Psoas muscle (tissue), 8 donors: ENCODE data around the gene PLCXD3. TPM values are rescaled to one million over a fixed set of nuclear protein-coding genes. Genes with fewer than 3 reads are reported as not detected.

ENCODE experiments used
- ATAC-seq, 4 donors: fragments of 200-7000 bp; cut with Tn5 transposase; one replicate each; pipeline ENCODE4 v1.9.1; 2020; ENCODE audit warnings: moderate library complexity in 3 of 4, mild to moderate bottlenecking in 2 of 4
- DNase-seq, 2 donors: peaks; one replicate each; pipeline ENCODE4 v3.0.0-alpha.2; 2020
- H3K27ac ChIP-seq: fragments of 200-600 bp; one replicate; pipeline ENCODE4 v1.8.0; 2022
- H3K27me3 ChIP-seq, 3 donors: fragments of 200-600 bp in 1 of 3; one replicate each; pipeline versions ENCODE4 v1.6.1 to v1.8.0; 2013 to 2022; ENCODE audit warnings: low read length in 2 of 3, mild to moderate bottlenecking in 2 of 3, moderate library complexity in 1 of 3; ENCODE audit not compliant: insufficient read depth in 3 of 3
- H3K36me3 ChIP-seq, 2 donors: fragments of 200-600 bp in 1 of 2; one replicate each; pipeline versions ENCODE4 v1.6.1 to v1.8.0; 2013 to 2022; ENCODE audit warnings: low read depth in 1 of 2, mild to moderate bottlenecking in 1 of 2, moderate library complexity in 1 of 2; ENCODE audit not compliant: insufficient read depth in 1 of 2
- H3K4me1 ChIP-seq: fragments of 200-600 bp; one replicate; pipeline ENCODE4 v1.8.0; 2022
- H3K4me3 ChIP-seq: fragments of 200-600 bp; one replicate; pipeline ENCODE4 v1.8.0; 2022; ENCODE audit warnings: mild to moderate bottlenecking
- H3K9me3 ChIP-seq: fragments of 200-600 bp; one replicate; pipeline ENCODE4 v1.8.0; 2022
- CTCF ChIP-seq: fragments of 200-600 bp; IDR thresholded peaks from one replicate; pipeline ENCODE4 v1.8.0; 2022; ENCODE audit warnings: antibody characterized with exemption
- WGBS, 3 donors: extraction: QIAGEN DNeasy Blood & Tissue Kit; methylation state at CpG; one replicate each; pipeline versions ENCODE4 v1.1.6 to v1.1.7; 2013; 5-methylcytosine and 5-hydroxymethylcytosine counted together
- intact Hi-C, 2 donors: fragments of 100-400 bp; cut with DNase I; formaldehyde crosslinking; loops; one replicate each; pipeline versions ENCODE4 v1.11.0 to v1.14.2; 2022
- polyA plus RNA-seq, 3 donors: library from polyadenylated mRNA; stranded (reverse); fragments of 200-250 nt; gene quantifications; one replicate each; pipeline ENCODE4 v1.2.3, GENCODE V29; 2013
- total RNA-seq, 4 donors: library from RNA; stranded (reverse); fragmentation: NEBNext Ultra II Directional in 2 of 4; extraction: Animal tissue kit (Norgen Biotek cat#: 25700) in 2 of 4; gene quantifications; one replicate each; pipeline versions ENCODE4 v1.2.1 to v1.2.4, GENCODE V29; 2021 to 2023
- donor health status: healthy with polysubstance abuse.
- donor health status: DM: no; HTN: no; CAD: no; lungs with moderate emphysema.
- donor health status: Bipolar disorder and iron deficiency.
- donor health status: healthy.
- donor health status: DM: yes; HTN: yes; CAD: no.
- donor health status: DM: no; HTN: no; CAD: no.
- donor health status: DM: no; HTN: no; CAD: no.
- donor health status: DM: yes; HTN: yes; CAD: no.

The PLCXD3 gene
- total and polyA plus RNA-seq, 7 donors: 0.12 to 0.73 (median 0.22) TPM

GRCh38 chr5:41309275-41309674 lies 201.1 kb downstream of the PLCXD3 start:
- DNase-seq: no peak
- Histone ChIP-seq H3K36me3 (no peaks in the 10 kb centered on the region), H3K4me3 (no peak overlapping the region), H3K4me1 (no peaks in the 10 kb centered on the region), H3K27ac (no peak overlapping the region), H3K9me3 (no peaks in the 10 kb centered on the region), H3K27me3 (no peaks in the 10 kb centered on the region)
- TF ChIP-seq CTCF: no peak
- 72 to 80% (median 76%) methylated on average over 2 of the region's 2 CpGs for WGBS, 3 donors
- intact Hi-C loops: no loop called here
- ATAC-seq: no peak

GRCh38 chr5:41306005-41306404 lies 204.4 kb downstream of the PLCXD3 start:
- Histone ChIP-seq H3K4me1 (no peaks in the 10 kb centered on the region), H3K27me3 (no peaks in the 10 kb centered on the region), H3K4me3 (no peak overlapping the region), H3K36me3 (no peaks in the 10 kb centered on the region), H3K27ac (no peak overlapping the region), H3K9me3 (no peaks in the 10 kb centered on the region)
- ATAC-seq: no peak
- no peak for TF ChIP-seq CTCF
- intact Hi-C loops: no loop called here
- WGBS, 3 donors: 95 to 99% (median 97%) methylated on average over 1 of the region's 1 CpG
- DNase-seq: no peak

- Histone ChIP-seq H3K4me3 (no peak overlapping the region), H3K4me1 (no peaks in the 10 kb centered on the region), H3K9me3 (no peaks in the 10 kb centered on the region), H3K27me3 (no peaks in the 10 kb centered on the region), H3K36me3 (no peaks in the 10 kb centered on the region), H3K27ac (no peak overlapping the region)
- ATAC-seq (no peak), DNase-seq (no peak)
- no peak for TF ChIP-seq CTCF
- intact Hi-C loops: no loop called here
- 74 to 82% (median 78%) methylated on average over 2 of the region's 2 CpGs for WGBS, 3 donors
Measured at GRCh38 chr5:41305056-41305455, 205.3 kb downstream of the PLCXD3 start.

- H3K27ac ChIP-seq: no peak overlapping the region
- ATAC-seq (no peak), DNase-seq (no peak)
- 72 to 79% (median 73%) methylated on average over 1 of the region's 1 CpG for WGBS, 3 donors
- H3K9me3 ChIP-seq: no peaks in the 10 kb centered on the region
- H3K4me1 ChIP-seq: no peaks in the 10 kb centered on the region
- no peak for TF ChIP-seq CTCF
- H3K36me3 ChIP-seq: no peaks in the 10 kb centered on the region
- no peak overlapping the region for H3K4me3 ChIP-seq
- peaks cover 0 to 2% (median 0%) of the 10 kb centered on the region in 3 donors for H3K27me3 ChIP-seq
- intact Hi-C loops: no loop called here
Measured at GRCh38 chr5:41296066-41296465, 214.3 kb downstream of the PLCXD3 start.

- no peak for TF ChIP-seq CTCF
- DNase-seq (no peak), ATAC-seq (no peak)
- 81 to 85% (median 82%) methylated on average over 3 of the region's 3 CpGs for WGBS, 3 donors
- H3K36me3 ChIP-seq: no peaks in the 10 kb centered on the region
- peaks cover 0 to 2% (median 0%) of the 10 kb centered on the region in 3 donors for H3K27me3 ChIP-seq
- no peaks in the 10 kb centered on the region for H3K9me3 ChIP-seq
- no peak overlapping the region for H3K4me3 ChIP-seq
- H3K27ac ChIP-seq: no peak overlapping the region
- intact Hi-C loops: no loop called here
- H3K4me1 ChIP-seq: no peaks in the 10 kb centered on the region
Measured at GRCh38 chr5:41291323-41291722, 219.1 kb downstream of the PLCXD3 start.
